PC-3 (cell line): ENCODE data around the gene DIP2A.

Experiments
- CTCF ChIP-seq: fragments of 300-600 bp; sonication (generic); conservative IDR thresholded peaks from 2 replicates; pipeline ENCODE4 v1.5.1; 2017; ENCODE audit warnings: antibody characterized with exemption, low read depth, mild to moderate bottlenecking, low read length
- EZH2 ChIP-seq: fragments of 300-600 bp; sonication (generic); IDR thresholded peaks from one replicate; pipeline ENCODE4 v1.6.1; 2017; ENCODE audit warnings: antibody characterized with exemption, mild to moderate bottlenecking, low read length; ENCODE audit not compliant: unreplicated experiment

- TF ChIP-seq CTCF: no peak
- TF ChIP-seq EZH2: no peak
Measured at GRCh38 chr21:46489800-46490199, 31.1 kb downstream of the DIP2A start.
